Peyer's patch (tissue), 4 donors: ENCODE results near the gene FRMPD4. TPM values are rescaled to one million over a fixed set of nuclear protein-coding genes. Genes with fewer than 3 reads are reported as not detected.

Source experiments
- DNase-seq, 3 donors: peaks; one replicate each; pipeline ENCODE4 v3.0.0-alpha.2; 2017 to 2019
- H3K27ac ChIP-seq, 4 donors: fragments of 200-600 bp; sonication (generic); one replicate each; pipeline ENCODE4 v1.5.1; 2016 to 2019
- H3K27me3 ChIP-seq, 2 donors: fragments of 200-600 bp; sonication (generic); one replicate each; pipeline ENCODE4 v1.5.1; 2019
- H3K36me3 ChIP-seq, 3 donors: fragments of 200-600 bp; sonication (generic); one replicate each; pipeline ENCODE4 v1.5.1; 2016 to 2019
- H3K4me1 ChIP-seq, 4 donors: fragments of 200-600 bp; sonication (generic); one replicate each; pipeline ENCODE4 v1.5.1; 2016 to 2019
- H3K4me3 ChIP-seq, 4 donors: fragments of 200-600 bp; sonication (generic); 1 replicate in 3 of 4; 2 replicates in 1 of 4; pipeline ENCODE4 v1.5.1; 2016 to 2019; ENCODE audit warnings: mild to moderate bottlenecking in 1 of 4
- H3K9me3 ChIP-seq, 4 donors: fragments of 200-600 bp; sonication (generic); one replicate each; pipeline ENCODE4 v1.5.1; 2016 to 2019; ENCODE audit warnings: mild to moderate bottlenecking in 1 of 4
- POLR2A ChIP-seq, 2 donors: fragments of 450-650 bp; IDR thresholded peaks; one replicate each; pipeline ENCODE4 v1.5.1; 2017; ENCODE audit warnings: antibody characterized with exemption in 2 of 2, mild to moderate bottlenecking in 2 of 2, moderate library complexity in 2 of 2
- total RNA-seq, 4 donors: library from RNA; depleted of rRNA; stranded (reverse); fragments of >200 nt; gene quantifications; one replicate each; pipeline ENCODE4 v1.1.0, GENCODE V29; 2016
- TF ChIP-seq, protein P1 (sequence below), 6 experiments: fragments of 450-650 bp in 4 of 6; fragments of 200-600 bp in 2 of 6; sonication (generic) in 1 of 6; IDR thresholded peaks; one replicate each; pipeline ENCODE4 v1.5.1; 2017 to 2019; ENCODE audit warnings: antibody characterized with exemption in 6 of 6, mild to moderate bottlenecking in 3 of 6, moderate library complexity in 1 of 6

FRMPD4 gene
- total RNA-seq, 4 donors from 2014 or later = 0.19 TPM; not detected in 3

DNA sequence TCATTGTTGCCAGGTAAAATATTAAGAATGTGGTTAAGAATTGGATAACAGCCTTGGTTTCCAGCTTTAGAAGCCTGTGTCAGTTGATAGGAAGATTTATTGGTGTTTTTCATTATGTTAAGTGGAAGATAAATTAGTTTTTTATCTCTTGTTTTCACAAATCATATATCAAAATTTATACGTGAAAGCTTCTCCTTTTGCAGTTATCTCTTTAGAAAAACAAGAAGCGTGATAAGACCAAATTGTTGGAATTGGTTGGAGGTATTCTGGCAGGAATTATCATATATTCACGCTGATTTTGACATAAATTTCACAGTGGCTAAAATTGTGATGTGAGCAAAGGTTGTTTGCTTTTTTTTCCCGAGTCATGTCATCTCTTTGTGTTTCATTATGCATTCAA, 90.6 kb downstream of the FRMPD4 start:
- Histone ChIP-seq H3K9me3 (no peaks in the 10 kb centered on the region), H3K4me3 (no peak overlapping the region), H3K27ac (no peak overlapping the region), H3K36me3 (no peaks in the 10 kb centered on the region), H3K27me3 (no peaks in the 10 kb centered on the region), H3K4me1 (no peaks in the 10 kb centered on the region)
- TF ChIP-seq, protein P1, sequence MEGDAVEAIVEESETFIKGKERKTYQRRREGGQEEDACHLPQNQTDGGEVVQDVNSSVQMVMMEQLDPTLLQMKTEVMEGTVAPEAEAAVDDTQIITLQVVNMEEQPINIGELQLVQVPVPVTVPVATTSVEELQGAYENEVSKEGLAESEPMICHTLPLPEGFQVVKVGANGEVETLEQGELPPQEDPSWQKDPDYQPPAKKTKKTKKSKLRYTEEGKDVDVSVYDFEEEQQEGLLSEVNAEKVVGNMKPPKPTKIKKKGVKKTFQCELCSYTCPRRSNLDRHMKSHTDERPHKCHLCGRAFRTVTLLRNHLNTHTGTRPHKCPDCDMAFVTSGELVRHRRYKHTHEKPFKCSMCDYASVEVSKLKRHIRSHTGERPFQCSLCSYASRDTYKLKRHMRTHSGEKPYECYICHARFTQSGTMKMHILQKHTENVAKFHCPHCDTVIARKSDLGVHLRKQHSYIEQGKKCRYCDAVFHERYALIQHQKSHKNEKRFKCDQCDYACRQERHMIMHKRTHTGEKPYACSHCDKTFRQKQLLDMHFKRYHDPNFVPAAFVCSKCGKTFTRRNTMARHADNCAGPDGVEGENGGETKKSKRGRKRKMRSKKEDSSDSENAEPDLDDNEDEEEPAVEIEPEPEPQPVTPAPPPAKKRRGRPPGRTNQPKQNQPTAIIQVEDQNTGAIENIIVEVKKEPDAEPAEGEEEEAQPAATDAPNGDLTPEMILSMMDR (IDR thresholded peaks at IDR 0.05) = no peak
- TF ChIP-seq POLR2A (IDR thresholded peaks at IDR 0.05) = no peak
- no peak for DNase-seq

DNA sequence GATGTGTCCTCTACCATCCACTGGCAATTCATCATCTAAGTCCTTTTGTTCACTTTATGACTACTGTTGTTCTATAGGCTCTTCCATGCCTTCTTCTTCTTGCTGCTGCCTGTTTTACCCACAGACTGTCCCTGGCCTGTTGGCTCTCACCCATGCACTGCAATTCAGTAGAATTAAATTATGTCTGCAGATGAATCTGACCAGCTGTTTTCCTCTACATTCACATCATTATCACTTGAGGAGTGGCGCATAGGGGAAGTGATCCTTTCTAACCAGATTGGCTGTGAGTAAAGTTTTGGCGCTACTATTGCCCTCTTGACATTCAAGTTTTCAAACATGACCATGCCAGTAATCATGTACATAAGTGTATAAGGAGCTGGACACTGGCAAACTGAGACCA, 91.7 kb downstream of the FRMPD4 start:
- H3K9me3 ChIP-seq = no peaks in the 10 kb centered on the region
- H3K27me3 ChIP-seq = no peaks in the 10 kb centered on the region
- no peak for TF ChIP-seq POLR2A (IDR thresholded peaks at IDR 0.05)
- TF ChIP-seq, protein P1 (IDR thresholded peaks at IDR 0.05) = no peak
- no peaks in the 10 kb centered on the region for H3K36me3 ChIP-seq
- no peak overlapping the region for H3K4me3 ChIP-seq
- H3K4me1 ChIP-seq = no peaks in the 10 kb centered on the region
- DNase-seq = no peak
- H3K27ac ChIP-seq = no peak overlapping the region

DNA sequence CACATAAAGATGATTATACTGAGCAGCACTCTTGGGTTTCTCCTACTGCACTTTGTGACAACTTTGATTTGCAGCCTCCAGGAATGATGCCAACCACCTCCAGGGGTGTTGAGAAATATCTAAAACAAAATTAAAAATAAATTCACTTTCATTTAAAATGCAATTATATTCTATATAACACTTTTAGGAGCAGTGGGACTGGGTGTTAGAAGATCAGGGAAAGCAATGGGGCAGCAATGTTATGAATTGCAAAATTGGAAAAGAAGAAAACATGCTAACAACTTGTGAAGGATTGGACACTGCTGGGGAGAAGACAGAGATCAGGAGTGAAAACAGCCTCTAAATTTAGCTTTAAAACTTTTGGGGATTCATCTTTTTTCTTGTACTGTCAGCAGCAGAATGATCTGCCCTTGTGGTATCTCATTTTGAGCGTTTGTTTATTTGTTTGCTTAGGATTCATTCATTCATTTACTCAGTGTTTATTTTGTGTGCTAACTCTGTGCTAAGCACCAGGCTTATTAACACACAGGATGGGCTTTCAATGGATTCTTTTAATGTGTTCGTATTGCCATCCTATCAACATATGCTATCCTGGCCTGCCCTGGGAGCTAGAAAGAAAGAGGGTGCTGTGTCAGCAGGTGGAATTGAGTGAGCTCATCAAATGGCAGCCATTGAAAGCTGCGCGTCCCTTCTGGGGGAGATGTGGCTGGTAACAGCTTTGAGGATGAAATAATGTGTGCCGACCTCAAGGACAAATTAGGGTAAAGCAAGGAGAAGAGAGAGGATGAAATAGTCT, 96.5 kb downstream of the FRMPD4 start:
- Histone ChIP-seq H3K27ac (no peak overlapping the region), H3K27me3 (no peaks in the 10 kb centered on the region), H3K4me1 (no peaks in the 10 kb centered on the region), H3K9me3 (no peaks in the 10 kb centered on the region), H3K36me3 (no peaks in the 10 kb centered on the region), H3K4me3 (no peak overlapping the region)
- TF ChIP-seq, protein P1 (IDR thresholded peaks at IDR 0.05) = no peak
- no peak for TF ChIP-seq POLR2A (IDR thresholded peaks at IDR 0.05)
- DNase-seq = no peak

DNA sequence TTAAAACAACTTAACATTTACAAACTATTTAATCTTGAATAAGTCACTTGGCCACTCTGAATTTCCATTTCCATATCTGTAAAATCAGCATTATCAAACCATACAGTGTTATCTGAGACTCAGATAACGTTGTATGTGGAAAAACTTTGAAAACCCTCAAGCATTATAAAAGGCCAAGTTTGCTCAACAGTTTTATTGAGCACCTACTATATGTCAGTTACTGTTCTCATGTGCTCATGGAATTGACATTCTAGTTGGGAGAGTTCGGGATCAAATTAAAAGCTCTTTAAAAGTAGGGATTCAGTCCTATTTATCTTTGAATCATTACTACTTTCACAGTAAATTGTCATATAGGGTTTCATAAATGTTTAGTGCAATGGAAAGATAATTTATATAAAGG, 97.9 kb downstream of the FRMPD4 start:
- no peaks in the 10 kb centered on the region for H3K9me3 ChIP-seq
- no peaks in the 10 kb centered on the region for H3K36me3 ChIP-seq
- TF ChIP-seq POLR2A (IDR thresholded peaks at IDR 0.05) = no peak
- TF ChIP-seq, protein P1 (IDR thresholded peaks at IDR 0.05) = no peak
- no peaks in the 10 kb centered on the region for H3K4me1 ChIP-seq
- H3K27me3 ChIP-seq = no peaks in the 10 kb centered on the region
- H3K27ac ChIP-seq = no peak overlapping the region
- H3K4me3 ChIP-seq = no peak overlapping the region
- no peak for DNase-seq

DNA sequence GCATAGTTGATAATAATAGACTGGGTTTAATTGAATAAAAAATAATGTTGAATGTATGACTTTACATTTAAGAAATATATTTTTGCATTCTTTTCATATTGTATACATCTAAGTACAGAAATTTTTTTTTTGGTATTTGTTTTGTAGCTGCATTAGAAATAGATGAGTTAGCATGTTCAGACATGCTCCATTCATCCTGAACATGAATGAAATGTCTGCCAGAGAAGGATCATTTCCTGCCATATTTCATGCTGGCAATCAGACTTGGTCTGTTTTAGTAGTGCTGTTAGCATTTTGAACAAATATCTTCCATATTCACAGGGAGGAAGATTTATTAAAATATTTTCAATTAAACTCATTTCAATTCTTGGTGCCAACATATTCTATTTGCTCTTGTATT, 98.9 kb downstream of the FRMPD4 start:
- Histone ChIP-seq H3K4me3 (no peak overlapping the region), H3K9me3 (no peaks in the 10 kb centered on the region), H3K4me1 (no peaks in the 10 kb centered on the region), H3K27ac (no peak overlapping the region), H3K27me3 (no peaks in the 10 kb centered on the region), H3K36me3 (no peaks in the 10 kb centered on the region)
- no peak for TF ChIP-seq POLR2A (IDR thresholded peaks at IDR 0.05)
- TF ChIP-seq, protein P1 (IDR thresholded peaks at IDR 0.05) = no peak
- DNase-seq = no peak
